ENCODE data around the gene ALK.

- TF ChIP-seq CTCF (conservative IDR thresholded peaks at IDR 0.05; ENCODE audit: low read depth in 2 of 2), result no peak
- TF ChIP-seq EZH2phosphoT487 (IDR thresholded peaks at IDR 0.05; ENCODE audit: unreplicated experiment), result no peak
- TF ChIP-seq NANOG (IDR thresholded peaks at IDR 0.05; ENCODE audit: borderline replicate concordance), result no peak
- TF ChIP-seq CREB1 (CRISPR knock-in tag; IDR thresholded peaks at IDR 0.05; ENCODE audit: low read depth), result no peak
- TF ChIP-seq EZH2 (IDR thresholded peaks at IDR 0.05; ENCODE audit: low read depth, unreplicated experiment), result no peak
These were observed 678.6 kb downstream of the ALK start for GRCh38 chr2:29242621-29243375.
